NB4 (cell line): ENCODE measurements around the gene TBX6.

Source experiments
- MYC ChIP-seq: IDR thresholded peaks from 2 replicates; pipeline ENCODE4 v1.6.1; 2011; ENCODE audit warnings: low read depth, low read length
- POLR2A ChIP-seq: IDR thresholded peaks from 2 replicates; pipeline ENCODE4 v1.6.1; 2011; ENCODE audit warnings: mild to moderate bottlenecking; ENCODE audit not compliant: insufficient read length; ENCODE audit errors: extremely low read depth
- TF ChIP-seq, protein P1 (sequence below): IDR thresholded peaks from one replicate; pipeline ENCODE4 v1.5.1; 2012; ENCODE audit warnings: low read depth, low read length
- TF ChIP-seq, protein P2 (sequence below): IDR thresholded peaks from 2 replicates; pipeline ENCODE4 v1.6.1; 2011; ENCODE audit warnings: low read depth, low read length

- no peak for TF ChIP-seq MYC
- TF ChIP-seq, protein P1, sequence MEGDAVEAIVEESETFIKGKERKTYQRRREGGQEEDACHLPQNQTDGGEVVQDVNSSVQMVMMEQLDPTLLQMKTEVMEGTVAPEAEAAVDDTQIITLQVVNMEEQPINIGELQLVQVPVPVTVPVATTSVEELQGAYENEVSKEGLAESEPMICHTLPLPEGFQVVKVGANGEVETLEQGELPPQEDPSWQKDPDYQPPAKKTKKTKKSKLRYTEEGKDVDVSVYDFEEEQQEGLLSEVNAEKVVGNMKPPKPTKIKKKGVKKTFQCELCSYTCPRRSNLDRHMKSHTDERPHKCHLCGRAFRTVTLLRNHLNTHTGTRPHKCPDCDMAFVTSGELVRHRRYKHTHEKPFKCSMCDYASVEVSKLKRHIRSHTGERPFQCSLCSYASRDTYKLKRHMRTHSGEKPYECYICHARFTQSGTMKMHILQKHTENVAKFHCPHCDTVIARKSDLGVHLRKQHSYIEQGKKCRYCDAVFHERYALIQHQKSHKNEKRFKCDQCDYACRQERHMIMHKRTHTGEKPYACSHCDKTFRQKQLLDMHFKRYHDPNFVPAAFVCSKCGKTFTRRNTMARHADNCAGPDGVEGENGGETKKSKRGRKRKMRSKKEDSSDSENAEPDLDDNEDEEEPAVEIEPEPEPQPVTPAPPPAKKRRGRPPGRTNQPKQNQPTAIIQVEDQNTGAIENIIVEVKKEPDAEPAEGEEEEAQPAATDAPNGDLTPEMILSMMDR, result no peak
- TF ChIP-seq POLR2A, result no peak
- TF ChIP-seq, protein P2, sequence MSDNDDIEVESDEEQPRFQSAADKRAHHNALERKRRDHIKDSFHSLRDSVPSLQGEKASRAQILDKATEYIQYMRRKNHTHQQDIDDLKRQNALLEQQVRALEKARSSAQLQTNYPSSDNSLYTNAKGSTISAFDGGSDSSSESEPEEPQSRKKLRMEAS, result no peak
These were observed 33.3 kb upstream of the TBX6 start for GRCh38 chr16:30124985-30125379.
